ENCODE results near the gene CCL24.
"Not testable (repeated sequence)": the region's sequence is repeated elsewhere in the genome, so short reads cannot be mapped to it uniquely, and the experiment has no call there.

Gene CCL24

DNA sequence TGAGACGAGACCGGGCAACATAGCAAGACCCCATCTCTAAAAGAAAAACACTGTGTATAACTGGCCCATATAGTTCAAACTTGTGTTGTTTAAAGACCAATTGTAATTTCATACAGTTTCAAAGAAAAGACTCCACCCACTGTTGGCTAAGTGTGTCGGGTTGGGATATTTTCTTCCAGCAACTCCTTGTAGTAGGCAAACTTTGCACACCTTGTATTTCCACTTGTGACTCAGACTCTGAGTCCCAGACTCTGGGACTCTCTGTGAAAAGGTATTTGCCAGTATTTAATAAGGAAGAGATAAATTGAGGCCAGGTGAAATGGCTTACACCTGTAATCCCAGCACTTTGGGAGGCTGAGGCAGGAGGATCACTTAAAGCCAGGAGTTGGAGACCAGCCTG lies 36.0 kb upstream of the CCL24 start:
- Histone ChIP-seq H3K36me3 (ENCODE audit: insufficient read depth, low read length) (no peaks in the 10 kb centered on the region), H2AFZ (ENCODE audit: low read length) (no peak overlapping the region), H4K20me1 (ENCODE audit: insufficient read depth, low read length) (no peaks in the 10 kb centered on the region), H3K9ac (ENCODE audit: low read length) (no peak overlapping the region), H3F3A (ENCODE audit: insufficient read depth, low read length) (no peaks in the 10 kb centered on the region), H3K4me2 (ENCODE audit: low read length) (no peak overlapping the region), H3K79me2 (ENCODE audit: insufficient read depth, low read length) (no peaks in the 10 kb centered on the region), H3K4me1 (ENCODE audit: insufficient read depth, low read length, severe bottlenecking) (no peaks in the 10 kb centered on the region), H3K27me3 (ENCODE audit: insufficient read depth, low read length) (no peaks in the 10 kb centered on the region), H3K9me3 (ENCODE audit: low read length) (no peaks in the 10 kb centered on the region), H3K27ac (ENCODE audit: low read depth, low read length, poor library complexity, severe bottlenecking) (no peak overlapping the region), H3K4me3 (ENCODE audit: low read depth, low read length, poor library complexity, severe bottlenecking) (no peak overlapping the region), H3K9me2 (ENCODE audit: low read depth, low read length) (no peaks in the 10 kb centered on the region)
- no peak for TF ChIP-seq EZH2 (IDR thresholded peaks at IDR 0.05; ENCODE audit: borderline replicate concordance, low read length)
- TF ChIP-seq, protein P1, sequence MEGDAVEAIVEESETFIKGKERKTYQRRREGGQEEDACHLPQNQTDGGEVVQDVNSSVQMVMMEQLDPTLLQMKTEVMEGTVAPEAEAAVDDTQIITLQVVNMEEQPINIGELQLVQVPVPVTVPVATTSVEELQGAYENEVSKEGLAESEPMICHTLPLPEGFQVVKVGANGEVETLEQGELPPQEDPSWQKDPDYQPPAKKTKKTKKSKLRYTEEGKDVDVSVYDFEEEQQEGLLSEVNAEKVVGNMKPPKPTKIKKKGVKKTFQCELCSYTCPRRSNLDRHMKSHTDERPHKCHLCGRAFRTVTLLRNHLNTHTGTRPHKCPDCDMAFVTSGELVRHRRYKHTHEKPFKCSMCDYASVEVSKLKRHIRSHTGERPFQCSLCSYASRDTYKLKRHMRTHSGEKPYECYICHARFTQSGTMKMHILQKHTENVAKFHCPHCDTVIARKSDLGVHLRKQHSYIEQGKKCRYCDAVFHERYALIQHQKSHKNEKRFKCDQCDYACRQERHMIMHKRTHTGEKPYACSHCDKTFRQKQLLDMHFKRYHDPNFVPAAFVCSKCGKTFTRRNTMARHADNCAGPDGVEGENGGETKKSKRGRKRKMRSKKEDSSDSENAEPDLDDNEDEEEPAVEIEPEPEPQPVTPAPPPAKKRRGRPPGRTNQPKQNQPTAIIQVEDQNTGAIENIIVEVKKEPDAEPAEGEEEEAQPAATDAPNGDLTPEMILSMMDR (IDR thresholded peaks at IDR 0.05; ENCODE audit: low read length), result no peak

DNA sequence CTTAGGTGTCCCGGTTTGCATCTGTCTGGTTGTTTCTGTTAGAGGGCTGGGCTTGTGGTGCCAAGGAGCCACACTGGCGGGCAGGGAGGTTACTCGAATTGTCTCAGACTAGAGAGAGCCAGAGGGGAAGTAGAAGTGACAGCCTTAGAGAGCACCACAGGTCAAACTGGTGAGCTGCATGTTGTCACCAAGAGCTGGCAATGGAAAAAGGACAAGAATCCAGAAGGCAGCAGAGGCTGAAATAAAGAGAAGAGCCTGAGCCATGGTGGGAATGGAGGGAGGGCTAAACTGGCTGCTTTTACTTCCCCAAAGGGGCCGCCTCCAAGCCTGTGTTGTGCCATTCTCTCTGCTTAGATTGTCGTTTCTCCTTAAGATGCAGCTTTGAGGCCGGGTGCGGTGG lies 34.1 kb upstream of the CCL24 start:
- no peaks in the 10 kb centered on the region for H3K9me2 ChIP-seq (ENCODE audit: low read depth, low read length)
- TF ChIP-seq, protein P1 (IDR thresholded peaks at IDR 0.05; ENCODE audit: low read length), result no peak
- no peak for TF ChIP-seq EZH2 (IDR thresholded peaks at IDR 0.05; ENCODE audit: borderline replicate concordance, low read length)
- no peaks in the 10 kb centered on the region for H3F3A ChIP-seq (ENCODE audit: insufficient read depth, low read length)
- H4K20me1 ChIP-seq (ENCODE audit: insufficient read depth, low read length), result no peaks in the 10 kb centered on the region
- no peaks in the 10 kb centered on the region for H3K36me3 ChIP-seq (ENCODE audit: insufficient read depth, low read length)
- H3K4me2 ChIP-seq (ENCODE audit: low read length), result no peak overlapping the region
- no peak overlapping the region for H3K9ac ChIP-seq (ENCODE audit: low read length)
- H3K4me1 ChIP-seq (ENCODE audit: insufficient read depth, low read length, severe bottlenecking), result no peaks in the 10 kb centered on the region
- H3K9me3 ChIP-seq (ENCODE audit: low read length), result no peaks in the 10 kb centered on the region
- no peak overlapping the region for H2AFZ ChIP-seq (ENCODE audit: low read length)
- H3K27me3 ChIP-seq (ENCODE audit: insufficient read depth, low read length), result no peaks in the 10 kb centered on the region
- no peak overlapping the region for H3K4me3 ChIP-seq (ENCODE audit: low read depth, low read length, poor library complexity, severe bottlenecking)
- H3K27ac ChIP-seq (ENCODE audit: low read depth, low read length, poor library complexity, severe bottlenecking), result no peak overlapping the region
- H3K79me2 ChIP-seq (ENCODE audit: insufficient read depth, low read length), result no peaks in the 10 kb centered on the region

DNA sequence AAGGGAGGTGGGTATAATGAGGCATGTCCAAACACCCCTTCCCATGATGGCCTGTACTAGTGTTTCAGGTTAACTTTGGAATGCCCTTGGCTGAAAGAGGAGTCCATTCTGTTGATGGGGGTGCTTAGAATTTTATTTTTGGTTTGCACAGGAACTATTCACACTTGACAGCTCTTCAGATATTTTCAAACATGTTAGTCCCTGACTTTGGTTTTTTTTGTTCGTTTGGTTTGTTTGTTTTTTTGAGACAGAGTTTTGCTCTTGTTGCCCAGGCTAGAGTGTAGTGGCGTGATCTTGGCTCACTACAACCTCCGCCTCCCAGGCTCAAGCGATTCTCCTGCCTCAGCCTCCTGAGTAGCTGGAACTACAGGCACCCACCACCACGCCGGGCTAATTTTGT lies 31.5 kb upstream of the CCL24 start:
- H2AFZ ChIP-seq (ENCODE audit: low read length); H3K36me3 ChIP-seq (ENCODE audit: insufficient read depth, low read length); H3K27ac ChIP-seq (ENCODE audit: low read depth, low read length, poor library complexity, severe bottlenecking); H3K9ac ChIP-seq (ENCODE audit: low read length); H3K27me3 ChIP-seq (ENCODE audit: insufficient read depth, low read length); H4K20me1 ChIP-seq (ENCODE audit: insufficient read depth, low read length); H3F3A ChIP-seq (ENCODE audit: insufficient read depth, low read length); H3K4me2 ChIP-seq (ENCODE audit: low read length); H3K79me2 ChIP-seq (ENCODE audit: insufficient read depth, low read length); H3K4me1 ChIP-seq (ENCODE audit: insufficient read depth, low read length, severe bottlenecking); H3K9me3 ChIP-seq (ENCODE audit: low read length); H3K4me3 ChIP-seq (ENCODE audit: low read depth, low read length, poor library complexity, severe bottlenecking); H3K9me2 ChIP-seq (ENCODE audit: low read depth, low read length): not testable (repeated sequence)

DNA sequence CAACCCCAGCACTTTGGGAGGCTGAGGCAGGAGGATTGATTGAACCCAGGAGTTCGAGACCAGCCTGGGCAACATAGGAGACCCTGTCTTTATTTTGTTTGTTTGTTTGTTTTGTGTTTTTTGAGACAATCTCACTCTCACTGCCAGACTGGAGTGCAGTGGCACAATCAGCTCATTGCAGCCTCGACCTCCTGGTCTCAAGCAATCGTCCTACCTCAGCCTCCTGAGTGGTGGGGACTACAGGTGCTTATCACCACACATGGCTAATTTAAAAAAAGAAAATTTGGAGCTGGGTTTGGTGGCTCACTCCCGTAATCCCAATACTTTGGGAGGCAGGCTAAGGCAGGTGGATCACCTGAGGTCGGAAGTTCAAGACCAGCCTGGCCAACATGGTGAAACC lies 30.6 kb upstream of the CCL24 start:
- Histone ChIP-seq H3F3A (ENCODE audit: insufficient read depth, low read length) (no peaks in the 10 kb centered on the region), H3K9ac (ENCODE audit: low read length) (no peak overlapping the region), H3K36me3 (ENCODE audit: insufficient read depth, low read length) (no peaks in the 10 kb centered on the region), H4K20me1 (ENCODE audit: insufficient read depth, low read length) (no peaks in the 10 kb centered on the region), H3K4me2 (ENCODE audit: low read length) (no peak overlapping the region), H2AFZ (ENCODE audit: low read length) (no peak overlapping the region), H3K27me3 (ENCODE audit: insufficient read depth, low read length) (no peaks in the 10 kb centered on the region), H3K4me3 (ENCODE audit: low read depth, low read length, poor library complexity, severe bottlenecking) (no peak overlapping the region), H3K9me2 (ENCODE audit: low read depth, low read length) (no peaks in the 10 kb centered on the region), H3K9me3 (ENCODE audit: low read length) (no peaks in the 10 kb centered on the region), H3K4me1 (ENCODE audit: insufficient read depth, low read length, severe bottlenecking) (no peaks in the 10 kb centered on the region), H3K27ac (ENCODE audit: low read depth, low read length, poor library complexity, severe bottlenecking) (no peak overlapping the region), H3K79me2 (ENCODE audit: insufficient read depth, low read length) (no peaks in the 10 kb centered on the region)
- TF ChIP-seq EZH2 (IDR thresholded peaks at IDR 0.05; ENCODE audit: borderline replicate concordance, low read length), result no peak
- TF ChIP-seq, protein P1 (IDR thresholded peaks at IDR 0.05; ENCODE audit: low read length), result no peak
